NCI-H1105 treated with DMSO at 0.1 percent for 48 hours (cell line): Measurements from ENCODE around the gene STAT5A.
"Not testable (repeated sequence)": the region's sequence is repeated elsewhere in the genome, so short reads cannot be mapped to it uniquely, and the experiment has no call there.

ENCODE experiments used
- DNase-seq: peaks from one replicate; lab custom pipeline; 2025; lab: John Stamatoyannopoulos, UW

Gene STAT5A

DNA sequence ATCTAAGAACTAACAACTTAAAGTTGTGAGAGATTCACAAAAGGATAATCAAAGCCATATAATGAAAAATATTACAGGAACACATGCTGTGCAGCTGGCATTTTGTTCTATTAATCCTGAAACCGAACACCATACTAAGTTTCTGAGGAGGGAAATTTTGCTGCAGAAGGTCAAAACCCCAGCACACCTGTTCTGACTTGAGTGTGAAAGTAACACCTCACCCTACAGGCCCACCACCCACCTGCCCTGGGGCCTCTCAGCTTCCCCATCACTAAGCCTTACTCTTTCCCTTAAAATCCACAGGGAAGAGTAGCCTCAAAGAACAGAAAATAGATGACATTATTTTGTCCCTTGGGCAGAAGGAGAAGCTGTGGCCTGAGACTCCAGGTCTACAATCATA lies 44.8 kb downstream of the STAT5A start:
- no peak for DNase-seq

- DNase-seq, result no peak
Observed at GRCh38 chr17:42334677-42335076, 46.4 kb downstream of the STAT5A start.

GRCh38 chr17:42337442-42337841 lies 49.1 kb downstream of the STAT5A start:
- DNase-seq, result no peak

GRCh38 chr17:42338427-42338985 lies 50.2 kb downstream of the STAT5A start:
- DNase-seq, result no peak

DNA sequence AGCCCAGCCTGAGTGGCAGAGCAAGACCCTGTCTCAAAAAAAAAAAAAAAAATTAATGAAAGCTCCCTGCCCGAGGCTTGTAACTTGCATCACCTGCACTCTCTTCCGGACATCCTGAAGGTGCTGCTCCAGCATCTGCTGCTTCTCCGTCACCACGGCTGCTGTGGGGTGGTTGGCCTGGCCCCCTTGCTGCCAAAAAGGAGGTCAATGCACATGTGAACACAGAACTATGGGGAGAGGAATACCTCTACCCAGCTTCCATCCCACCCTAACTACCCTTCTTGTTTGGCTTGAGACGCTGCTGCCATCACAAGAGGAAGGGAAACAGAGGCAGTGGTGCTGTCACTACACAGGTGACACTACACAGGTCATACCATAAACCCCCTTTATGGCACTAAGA lies 50.9 kb downstream of the STAT5A start:
- no peak for DNase-seq

- no peak for DNase-seq
Observed at GRCh38 chr17:42340691-42341127, 52.4 kb downstream of the STAT5A start.

GRCh38 chr17:42341568-42341967 lies 53.3 kb downstream of the STAT5A start:
- no peak for DNase-seq

- DNase-seq, result no peak
Observed at GRCh38 chr17:42342242-42343008, 54.1 kb downstream of the STAT5A start.

DNA sequence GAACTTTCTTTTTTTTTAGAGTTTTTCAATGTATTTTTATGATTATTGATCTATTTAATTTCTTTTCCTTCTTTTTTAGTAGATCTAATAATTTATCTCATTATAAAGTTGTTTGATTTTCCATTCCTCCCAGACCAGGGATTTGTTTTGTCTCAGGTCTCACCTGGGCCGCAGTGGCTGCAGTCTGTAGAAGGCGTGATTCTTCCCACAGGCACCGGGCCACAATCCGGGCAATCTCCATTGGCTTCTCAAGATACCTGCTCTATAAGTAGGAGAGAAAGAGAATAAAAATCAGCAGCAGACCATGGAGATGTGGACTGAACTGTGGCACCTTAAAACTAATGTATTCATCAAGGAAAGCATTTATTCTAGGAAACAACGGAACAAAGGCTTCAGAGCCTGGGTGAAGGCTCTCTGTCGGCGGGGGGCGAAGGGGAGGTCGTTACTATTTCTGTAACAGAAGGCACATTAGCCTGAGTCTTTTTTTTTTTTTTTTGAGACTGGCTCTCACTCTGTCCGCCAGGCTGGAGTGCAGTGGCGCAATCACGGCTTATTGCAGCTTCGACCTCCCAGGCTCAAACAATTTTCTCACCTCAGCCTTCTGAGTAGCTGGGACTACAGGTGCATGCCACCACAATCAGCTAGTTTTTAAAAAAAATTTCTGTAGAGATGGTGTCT lies 57.2 kb downstream of the STAT5A start:
- DNase-seq, result no peak

- DNase-seq, result no peak
Observed at GRCh38 chr17:42346481-42346880, 58.2 kb downstream of the STAT5A start.

- no peak for DNase-seq
Observed at GRCh38 chr17:42347198-42347597, 58.9 kb downstream of the STAT5A start.

- no peak for DNase-seq
Observed at GRCh38 chr17:42347606-42348005, 59.3 kb downstream of the STAT5A start.

DNA sequence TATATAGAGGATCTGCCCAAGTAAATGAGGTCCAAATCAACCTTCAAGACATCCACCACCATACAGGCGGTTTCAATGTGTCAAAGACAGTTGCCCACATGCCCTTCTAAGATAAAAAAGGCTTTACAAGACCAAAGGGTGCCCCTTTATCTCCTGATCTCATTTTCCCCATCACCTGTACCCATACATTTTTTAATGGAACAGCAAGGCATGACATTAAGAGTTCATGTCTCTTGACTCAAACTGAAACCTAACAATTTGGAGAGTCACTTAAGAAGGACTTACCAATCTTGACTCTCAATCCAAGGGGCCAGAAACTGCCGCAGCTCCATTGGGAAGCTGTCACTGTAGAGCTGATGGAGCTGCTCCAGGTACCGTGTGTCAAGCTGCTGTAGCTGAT lies 59.8 kb downstream of the STAT5A start:
- DNase-seq, result no peak

DNA sequence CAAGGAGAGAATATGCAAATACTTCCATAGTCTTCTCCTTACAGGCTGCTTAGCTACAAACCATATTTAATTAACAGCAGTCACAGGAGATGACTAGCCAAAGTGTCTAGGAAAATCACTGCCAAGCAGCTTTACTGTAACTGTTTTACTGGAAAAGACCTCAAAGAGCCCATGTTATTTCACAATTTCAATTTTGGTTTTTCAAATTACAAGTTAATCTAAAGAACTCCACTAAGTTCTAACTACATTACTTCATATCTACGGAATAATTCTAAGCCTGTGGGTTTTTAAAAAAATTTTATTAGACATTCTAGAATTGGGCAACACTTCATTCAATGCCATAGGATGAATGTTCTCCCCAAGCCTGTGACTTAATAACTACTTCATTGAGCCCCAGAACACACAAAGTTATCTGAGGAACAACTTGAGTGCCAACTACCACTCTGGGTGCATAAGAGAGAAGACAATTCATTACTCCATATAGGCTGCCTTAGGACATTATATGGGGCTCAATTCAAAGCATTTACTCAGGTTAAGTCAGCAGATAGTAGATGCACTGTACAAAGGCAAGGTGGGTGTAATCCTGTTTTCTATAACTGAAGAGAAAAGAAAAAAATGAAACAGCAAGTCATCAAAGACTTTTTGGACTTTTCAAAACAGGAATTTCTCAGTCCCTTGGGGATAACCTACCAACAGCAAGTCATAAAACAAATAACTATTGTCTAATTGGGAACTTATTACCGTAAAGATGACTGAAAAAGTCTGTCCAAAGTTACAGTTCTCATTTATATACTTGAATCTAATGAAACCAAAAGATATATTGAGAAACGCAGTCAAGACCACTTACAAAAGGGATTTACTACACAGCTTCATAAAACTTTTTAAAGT lies 66.9 kb downstream of the STAT5A start:
- no peak for DNase-seq

- DNase-seq, result no peak
Observed at GRCh38 chr17:42358434-42358833, 70.1 kb downstream of the STAT5A start.

GRCh38 chr17:42359133-42359532 lies 70.8 kb downstream of the STAT5A start:
- DNase-seq, result no peak

DNA sequence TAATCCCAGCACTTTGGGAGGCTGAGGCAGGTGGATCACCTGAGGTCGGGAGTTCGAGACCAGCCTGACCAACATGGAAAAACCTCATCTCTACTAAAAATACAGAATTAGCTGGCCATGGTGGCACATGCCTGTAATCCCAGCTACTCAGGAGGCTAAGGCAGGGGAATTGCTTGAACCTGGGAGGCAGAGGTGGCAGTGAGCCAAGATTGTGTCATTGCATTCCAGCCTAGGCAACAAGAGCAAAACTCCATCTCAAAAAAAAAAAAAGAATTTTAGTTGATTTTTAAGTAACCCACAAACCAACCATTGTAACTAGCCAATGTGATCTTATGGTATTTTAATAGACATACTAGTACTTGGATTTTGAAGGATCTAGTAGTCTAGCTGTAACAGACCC lies 72.1 kb downstream of the STAT5A start:
- not testable (repeated sequence) for DNase-seq
